Upper lobe of left lung (tissue), 6 donors: ENCODE data around the gene PRELP. TPM values are rescaled to one million over a fixed set of nuclear protein-coding genes. Genes with fewer than 3 reads are reported as not detected.

ENCODE experiments used
- ATAC-seq, 2 donors: fragments of 200-7000 bp; cut with Tn5 transposase; one replicate each; pipeline ENCODE4 v1.9.1; 2022; ENCODE audit warnings: mild to moderate bottlenecking in 2 of 2, moderate library complexity in 2 of 2; ENCODE audit not compliant: low FRiP score in 2 of 2
- DNase-seq, 2 donors: peaks; one replicate each; pipeline ENCODE4 v3.0.0-alpha.2; 2019 to 2020
- H3K27ac ChIP-seq, 4 donors: fragments of 200-600 bp; sonication (generic); one replicate each; pipeline ENCODE4 v1.5.1; 2016 to 2019
- H3K27me3 ChIP-seq, 4 donors: fragments of 200-600 bp; sonication (generic); one replicate each; pipeline ENCODE4 v1.5.1; 2017 to 2019
- H3K36me3 ChIP-seq, 4 donors: fragments of 200-600 bp; sonication (generic); one replicate each; pipeline ENCODE4 v1.5.1; 2016 to 2019
- H3K4me1 ChIP-seq, 4 donors: fragments of 200-600 bp; sonication (generic); one replicate each; pipeline ENCODE4 v1.5.1; 2018 to 2019
- H3K4me3 ChIP-seq, 4 donors: fragments of 200-600 bp; sonication (generic); one replicate each; pipeline ENCODE4 v1.5.1; 2017 to 2019; ENCODE audit warnings: mild to moderate bottlenecking in 2 of 4, moderate library complexity in 1 of 4
- H3K9me3 ChIP-seq, 4 donors: fragments of 200-600 bp; sonication (generic); one replicate each; pipeline ENCODE4 v1.5.1; 2018 to 2019
- EP300 ChIP-seq, 4 donors: sonication (generic); formaldehyde crosslinking; IDR thresholded peaks; one replicate each; pipeline ENCODE4 v1.5.1; 2017; ENCODE audit warnings: antibody characterized with exemption in 4 of 4, control low read depth in 2 of 4
- POLR2A ChIP-seq, 4 donors: fragments of 450-650 bp; IDR thresholded peaks; one replicate each; pipeline ENCODE4 v1.5.1; 2016 to 2017; ENCODE audit warnings: antibody characterized with exemption in 4 of 4, mild to moderate bottlenecking in 2 of 4
- POLR2AphosphoS5 ChIP-seq, 2 donors: sonication (generic); formaldehyde crosslinking; IDR thresholded peaks; one replicate each; pipeline ENCODE4 v1.5.1; 2017; ENCODE audit warnings: antibody characterized with exemption in 2 of 2
- WGBS, 2 donors: methylation state at CpG; one replicate each; pipeline ENCODE4 v1.1.5; 2017 to 2018; 5-methylcytosine and 5-hydroxymethylcytosine counted together
- total RNA-seq, 6 donors: library from RNA; depleted of rRNA in 4 of 6; stranded (reverse); fragments of >200 nt in 4 of 6; gene quantifications; one replicate each; pipeline versions ENCODE4 v1.1.0 to v1.2.1, GENCODE V29; 2016 to 2021
- TF ChIP-seq, protein P1 (sequence below), 6 experiments: fragments of 450-650 bp in 4 of 6; fragments of 200-600 bp in 2 of 6; sonication (generic) in 2 of 6; IDR thresholded peaks; one replicate each; pipeline ENCODE4 v1.5.1; 2016 to 2019; ENCODE audit warnings: antibody characterized with exemption in 6 of 6
- donor health status: DM: no; HTN: no; CAD: no; lungs with moderate emphysema.
- donor health status: DM: no; HTN: yes; CAD: no; lungs with severe emphysema.

PRELP gene
- total RNA-seq, 6 donors from 2014 or later = 30.4 to 104 (median 47.3) TPM

DNA sequence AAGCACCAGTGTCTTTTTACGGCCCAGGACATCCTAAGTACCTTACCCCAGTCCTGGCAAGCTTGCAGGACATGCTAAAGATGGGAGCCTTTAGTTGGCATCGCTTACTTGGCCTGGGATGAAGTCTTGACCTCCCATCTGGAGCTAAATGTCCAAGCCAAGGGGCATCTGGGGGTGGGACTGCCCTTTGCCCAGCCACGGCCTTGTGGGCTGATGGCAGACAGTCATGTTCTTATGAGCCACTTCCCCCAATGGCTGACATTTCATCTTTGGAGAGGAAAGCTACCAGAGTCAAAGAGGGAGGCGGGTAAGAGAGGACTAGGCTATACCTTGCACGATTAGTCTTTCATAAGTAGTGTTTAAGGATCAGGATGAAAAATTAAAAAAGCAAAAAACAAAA, 50.5 kb downstream of the PRELP start:
- Histone ChIP-seq H3K4me3 (no peak overlapping the region), H3K9me3 (no peaks in the 10 kb centered on the region), H3K36me3 (no peaks in the 10 kb centered on the region), H3K4me1 (peaks cover 0 to 9% (median 4%) of the 10 kb centered on the region in 4 donors), H3K27me3 (no peaks in the 10 kb centered on the region), H3K27ac (no peak overlapping the region)
- 89 to 92% methylated on average over 5 of the region's 5 CpGs for WGBS, 2 donors
- TF ChIP-seq POLR2AphosphoS5 (IDR thresholded peaks at IDR 0.05) = no peak
- no peak for TF ChIP-seq EP300 (IDR thresholded peaks at IDR 0.05)
- TF ChIP-seq, protein P1, sequence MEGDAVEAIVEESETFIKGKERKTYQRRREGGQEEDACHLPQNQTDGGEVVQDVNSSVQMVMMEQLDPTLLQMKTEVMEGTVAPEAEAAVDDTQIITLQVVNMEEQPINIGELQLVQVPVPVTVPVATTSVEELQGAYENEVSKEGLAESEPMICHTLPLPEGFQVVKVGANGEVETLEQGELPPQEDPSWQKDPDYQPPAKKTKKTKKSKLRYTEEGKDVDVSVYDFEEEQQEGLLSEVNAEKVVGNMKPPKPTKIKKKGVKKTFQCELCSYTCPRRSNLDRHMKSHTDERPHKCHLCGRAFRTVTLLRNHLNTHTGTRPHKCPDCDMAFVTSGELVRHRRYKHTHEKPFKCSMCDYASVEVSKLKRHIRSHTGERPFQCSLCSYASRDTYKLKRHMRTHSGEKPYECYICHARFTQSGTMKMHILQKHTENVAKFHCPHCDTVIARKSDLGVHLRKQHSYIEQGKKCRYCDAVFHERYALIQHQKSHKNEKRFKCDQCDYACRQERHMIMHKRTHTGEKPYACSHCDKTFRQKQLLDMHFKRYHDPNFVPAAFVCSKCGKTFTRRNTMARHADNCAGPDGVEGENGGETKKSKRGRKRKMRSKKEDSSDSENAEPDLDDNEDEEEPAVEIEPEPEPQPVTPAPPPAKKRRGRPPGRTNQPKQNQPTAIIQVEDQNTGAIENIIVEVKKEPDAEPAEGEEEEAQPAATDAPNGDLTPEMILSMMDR (IDR thresholded peaks at IDR 0.05) = no peak
- TF ChIP-seq POLR2A (IDR thresholded peaks at IDR 0.05) = no peak
- DNase-seq (no peak), ATAC-seq (no peak)

DNA sequence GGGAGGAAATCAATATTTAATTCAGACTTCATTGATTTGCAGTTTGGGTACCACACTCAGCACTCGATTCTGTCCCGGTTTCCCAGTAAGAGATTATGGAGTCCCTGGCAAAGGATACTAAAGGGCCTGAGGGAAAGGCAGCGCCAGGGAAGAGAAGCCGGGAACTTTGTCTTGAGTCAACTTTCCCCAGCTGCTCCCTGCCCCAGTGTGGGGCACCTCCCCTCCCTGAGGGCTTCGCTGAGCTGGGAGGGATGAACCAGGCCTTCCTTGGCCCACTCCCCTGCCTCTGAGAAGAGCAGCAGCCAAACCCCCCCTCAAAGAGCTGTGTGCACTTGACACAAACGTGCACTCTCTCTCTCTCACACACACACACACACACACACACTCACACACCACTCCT, 51.0 kb downstream of the PRELP start:
- Histone ChIP-seq H3K27ac (no peak overlapping the region), H3K4me3 (no peak overlapping the region), H3K36me3 (no peaks in the 10 kb centered on the region), H3K4me1 (peaks cover 0 to 4% (median 2%) of the 10 kb centered on the region in 4 donors), H3K9me3 (no peaks in the 10 kb centered on the region), H3K27me3 (no peaks in the 10 kb centered on the region)
- no peak for DNase-seq
- ATAC-seq = peak in 1 of 2 donors; percentile 33
- no peak for TF ChIP-seq EP300 (IDR thresholded peaks at IDR 0.05)
- no peak for TF ChIP-seq POLR2A (IDR thresholded peaks at IDR 0.05)
- no peak for TF ChIP-seq POLR2AphosphoS5 (IDR thresholded peaks at IDR 0.05)
- TF ChIP-seq, protein P1 (IDR thresholded peaks at IDR 0.05) = no peak
- 67 to 69% methylated on average over 6 of the region's 6 CpGs for WGBS, 2 donors

DNA sequence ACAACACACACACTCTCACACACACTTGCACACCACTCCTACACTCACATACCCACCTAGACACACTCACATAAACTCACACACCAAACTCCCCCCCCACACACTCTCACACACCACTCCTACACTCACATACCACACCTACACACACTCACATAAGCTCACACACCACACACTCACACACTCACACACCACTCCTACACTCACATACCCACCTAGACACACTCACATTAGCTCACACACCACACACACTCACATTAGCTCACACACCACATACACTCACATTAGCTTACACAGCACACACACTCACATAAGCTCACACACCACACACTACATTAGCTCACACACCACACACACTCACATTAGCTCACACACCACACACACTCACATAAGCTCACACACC, 51.4 kb downstream of the PRELP start:
- no peak overlapping the region for H3K4me3 ChIP-seq

DNA sequence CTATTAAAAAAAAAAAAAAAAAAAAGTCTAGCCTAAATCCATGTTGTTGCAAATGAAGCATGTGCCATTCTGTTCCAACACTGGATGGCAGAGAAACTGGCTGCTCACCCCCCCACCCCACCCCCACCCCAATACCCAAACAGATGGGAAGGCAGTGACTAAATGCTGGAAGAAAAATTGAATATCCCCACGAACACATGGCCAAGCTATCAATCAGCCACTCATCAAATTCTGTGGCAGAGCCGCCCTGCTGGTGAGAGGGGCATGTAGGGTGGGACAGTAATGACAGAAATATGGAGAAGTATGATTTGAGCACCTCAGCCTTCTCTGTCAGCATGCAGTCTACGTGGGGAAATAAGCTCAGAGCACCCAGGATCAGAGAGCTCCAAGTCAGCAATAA, 52.5 kb downstream of the PRELP start:
- no peak overlapping the region for H3K27ac ChIP-seq
- ATAC-seq (no peak), DNase-seq (no peak)
- no peaks in the 10 kb centered on the region for H3K27me3 ChIP-seq
- peaks cover 0 to 2% (median 0%) of the 10 kb centered on the region in 4 donors for H3K4me1 ChIP-seq
- TF ChIP-seq POLR2A (IDR thresholded peaks at IDR 0.05) = no peak
- TF ChIP-seq EP300 (IDR thresholded peaks at IDR 0.05) = no peak
- TF ChIP-seq POLR2AphosphoS5 (IDR thresholded peaks at IDR 0.05) = no peak
- TF ChIP-seq, protein P1 (IDR thresholded peaks at IDR 0.05) = no peak
- H3K4me3 ChIP-seq = no peak overlapping the region
- H3K36me3 ChIP-seq = no peaks in the 10 kb centered on the region
- no peaks in the 10 kb centered on the region for H3K9me3 ChIP-seq
- WGBS, 2 donors = 84 to 93% methylated on average over 3 of the region's 3 CpGs

More for the DNA sequence above, 51.4 kb downstream of the PRELP start:
- ATAC-seq (no peak), DNase-seq (no peak)
- Histone ChIP-seq H3K36me3 (no peaks in the 10 kb centered on the region), H3K27ac (no peak overlapping the region), H3K27me3 (no peaks in the 10 kb centered on the region), H3K4me1 (peaks cover 0 to 2% (median 0%) of the 10 kb centered on the region in 4 donors), H3K9me3 (no peaks in the 10 kb centered on the region)
- TF ChIP-seq POLR2AphosphoS5 (IDR thresholded peaks at IDR 0.05) (no peak), POLR2A (IDR thresholded peaks at IDR 0.05) (no peak), EP300 (IDR thresholded peaks at IDR 0.05) (no peak)
- TF ChIP-seq, protein P1 (IDR thresholded peaks at IDR 0.05) = no peak
